VCaP (cell line): ENCODE data around the gene NGDN.

Source experiments
- H3K27ac ChIP-seq: fragments of 450-650 bp; 2 replicates; pipeline ENCODE4 v1.5.1; 2017
- TF ChIP-seq, protein P1 (sequence below): fragments of 450-650 bp; conservative IDR thresholded peaks from 2 replicates; pipeline ENCODE4 v1.5.1; 2017; ENCODE audit warnings: mild to moderate bottlenecking, moderate library complexity

NGDN gene

DNA sequence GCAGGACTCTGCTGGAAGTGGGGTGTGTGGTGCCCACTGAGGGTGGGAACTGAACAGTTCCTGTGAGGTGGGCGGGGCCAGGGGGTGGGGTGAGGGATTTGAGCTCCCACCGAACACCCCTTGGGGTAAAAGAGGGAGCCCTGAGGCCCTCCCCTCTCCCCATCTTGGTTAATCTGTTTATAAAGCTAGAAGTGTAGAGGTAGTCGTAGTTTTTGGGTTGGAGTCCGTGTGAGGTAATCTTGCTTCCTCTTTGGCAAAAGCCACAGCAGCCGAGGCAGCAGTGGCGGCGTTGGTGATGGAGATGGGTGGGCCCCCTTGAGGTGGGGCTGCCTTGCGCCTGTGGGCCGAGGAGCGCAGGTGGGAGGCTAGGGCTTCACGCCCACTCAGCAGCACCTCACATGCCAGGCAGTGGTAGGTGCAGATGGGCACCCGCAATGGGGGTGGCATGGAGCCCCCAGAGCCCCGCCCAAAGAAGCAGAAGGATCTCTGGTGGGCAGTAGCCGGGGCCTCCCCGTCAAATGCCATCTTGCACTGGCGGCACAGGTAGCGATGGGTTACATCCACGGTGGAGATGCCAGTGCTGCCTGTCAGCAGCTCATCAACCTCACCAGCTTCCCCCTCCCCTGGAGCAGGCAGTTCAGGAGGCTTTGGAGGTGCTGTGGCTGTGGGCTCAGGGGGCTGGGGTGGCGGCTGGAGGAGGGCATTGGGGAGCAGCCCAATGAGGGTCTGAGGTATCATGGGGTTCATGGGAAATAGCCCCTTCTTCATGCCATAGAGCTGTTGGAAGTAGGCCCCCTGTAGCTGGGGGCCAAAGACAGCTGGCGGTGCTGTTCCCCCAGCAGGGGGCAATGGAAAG is 52.5 kb downstream of the NGDN start:
- TF ChIP-seq, protein P1, sequence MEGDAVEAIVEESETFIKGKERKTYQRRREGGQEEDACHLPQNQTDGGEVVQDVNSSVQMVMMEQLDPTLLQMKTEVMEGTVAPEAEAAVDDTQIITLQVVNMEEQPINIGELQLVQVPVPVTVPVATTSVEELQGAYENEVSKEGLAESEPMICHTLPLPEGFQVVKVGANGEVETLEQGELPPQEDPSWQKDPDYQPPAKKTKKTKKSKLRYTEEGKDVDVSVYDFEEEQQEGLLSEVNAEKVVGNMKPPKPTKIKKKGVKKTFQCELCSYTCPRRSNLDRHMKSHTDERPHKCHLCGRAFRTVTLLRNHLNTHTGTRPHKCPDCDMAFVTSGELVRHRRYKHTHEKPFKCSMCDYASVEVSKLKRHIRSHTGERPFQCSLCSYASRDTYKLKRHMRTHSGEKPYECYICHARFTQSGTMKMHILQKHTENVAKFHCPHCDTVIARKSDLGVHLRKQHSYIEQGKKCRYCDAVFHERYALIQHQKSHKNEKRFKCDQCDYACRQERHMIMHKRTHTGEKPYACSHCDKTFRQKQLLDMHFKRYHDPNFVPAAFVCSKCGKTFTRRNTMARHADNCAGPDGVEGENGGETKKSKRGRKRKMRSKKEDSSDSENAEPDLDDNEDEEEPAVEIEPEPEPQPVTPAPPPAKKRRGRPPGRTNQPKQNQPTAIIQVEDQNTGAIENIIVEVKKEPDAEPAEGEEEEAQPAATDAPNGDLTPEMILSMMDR = no peak
- H3K27ac ChIP-seq = no peak overlapping the region

DNA sequence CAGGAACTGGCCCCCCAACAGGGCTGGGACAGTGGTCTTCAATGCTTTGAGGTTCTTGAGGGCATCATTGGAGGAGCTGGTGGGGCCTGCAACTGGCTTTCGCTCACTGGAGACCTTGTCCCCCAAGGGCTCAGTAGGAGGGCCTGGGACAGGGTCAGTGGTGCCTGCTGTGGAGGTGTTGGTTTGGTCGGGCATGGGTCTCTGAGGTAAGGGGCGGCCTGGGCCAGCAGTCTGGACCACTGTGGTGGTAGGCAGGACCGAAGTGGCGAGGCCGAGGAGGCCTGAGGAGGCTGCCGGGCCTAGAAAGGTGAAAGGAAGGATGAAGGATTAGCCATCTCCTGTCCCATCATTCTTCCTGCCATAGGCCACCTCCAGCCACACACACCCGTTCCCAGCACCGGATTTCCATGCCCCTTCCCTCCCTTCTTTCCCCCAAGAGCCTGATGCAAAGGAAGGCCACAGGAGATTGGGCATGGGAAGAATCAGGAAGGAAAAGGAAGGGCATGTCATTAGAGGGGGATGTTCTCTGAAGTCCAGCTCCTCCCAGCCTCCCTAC is 53.2 kb downstream of the NGDN start:
- TF ChIP-seq, protein P1 = no peak
- H3K27ac ChIP-seq = no peak overlapping the region

DNA sequence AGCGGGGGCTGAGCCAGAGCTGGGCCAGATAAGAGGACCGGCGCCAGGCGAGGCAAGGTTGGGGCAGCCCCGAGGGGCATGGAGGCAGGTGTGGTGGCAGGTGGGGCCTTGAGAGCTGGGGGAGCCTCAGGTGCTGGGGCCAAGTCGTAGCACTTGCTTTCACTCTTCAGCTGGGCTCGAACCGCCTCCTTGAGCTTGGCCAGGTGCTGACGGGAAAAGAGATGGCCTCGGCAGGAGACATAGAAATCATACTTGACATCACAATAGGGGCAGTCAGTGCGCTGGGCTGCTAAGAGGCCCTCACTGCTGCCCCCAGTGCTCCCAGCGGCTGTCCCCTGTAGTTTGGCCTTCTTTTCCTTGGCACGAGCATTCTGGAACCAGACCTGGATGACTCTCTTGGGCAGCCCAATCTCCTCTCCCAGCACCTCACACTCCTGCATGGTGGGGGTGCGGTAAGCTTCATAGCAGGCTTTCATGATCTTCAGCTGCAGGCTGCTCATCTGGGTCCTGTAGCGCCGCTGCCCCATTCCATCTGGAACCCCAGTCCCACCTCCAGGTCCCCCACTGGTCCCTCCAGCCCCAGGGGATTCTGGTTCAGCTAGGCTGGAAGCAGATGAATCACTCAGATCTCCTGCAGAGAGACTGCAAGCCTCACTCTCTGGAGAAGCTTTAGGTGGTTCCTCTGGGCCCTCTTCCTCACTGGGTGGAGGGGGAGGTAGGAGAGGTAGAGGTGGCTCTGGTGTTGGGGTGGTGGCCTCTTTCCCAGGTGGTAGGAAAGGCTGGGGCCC is 53.9 kb downstream of the NGDN start:
- TF ChIP-seq, protein P1 = no peak

DNA sequence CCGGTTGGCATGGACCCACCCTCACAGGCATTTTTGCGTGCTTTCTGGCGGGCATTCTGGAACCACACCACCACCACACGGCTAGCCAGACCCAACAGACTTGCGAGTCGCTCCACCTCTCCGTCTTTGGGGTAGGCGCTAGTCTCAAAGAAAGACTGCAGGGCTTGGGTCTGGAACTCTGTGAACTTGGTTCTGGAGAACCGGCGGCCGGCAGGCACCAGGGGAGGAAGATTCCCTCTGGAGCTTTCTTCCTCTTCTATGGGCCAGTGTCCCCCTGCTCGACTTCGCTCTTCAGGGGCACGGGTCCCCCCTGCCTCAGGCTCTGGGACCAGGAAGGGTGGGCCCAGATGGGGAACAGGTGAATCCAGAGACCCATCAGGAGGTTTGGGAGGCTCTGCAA is 55.5 kb downstream of the NGDN start:
- H3K27ac ChIP-seq = no peak overlapping the region
- TF ChIP-seq, protein P1 = no peak

More for the DNA sequence above, 53.9 kb downstream of the NGDN start:
- H3K27ac ChIP-seq = no peak overlapping the region

DNA sequence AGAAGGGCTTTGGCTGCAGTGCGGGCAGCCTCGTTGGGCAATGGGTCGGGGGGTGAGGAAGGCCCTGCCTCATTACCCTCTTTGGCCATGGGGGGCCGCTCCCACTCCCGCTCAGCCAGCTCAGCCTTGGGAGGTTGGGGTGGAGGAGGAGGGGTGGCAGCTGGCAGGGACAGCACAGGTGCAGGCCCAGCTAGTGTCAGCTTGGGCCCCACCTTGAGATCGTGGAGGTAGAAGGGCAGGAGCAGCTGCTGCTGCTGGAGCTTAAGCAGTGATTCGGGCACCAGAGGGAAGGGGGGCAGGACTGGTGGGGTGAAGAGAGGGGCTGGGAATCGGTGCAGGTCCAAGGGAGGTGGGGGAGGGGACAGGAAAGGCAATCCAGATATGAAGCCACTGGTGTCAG is 56.1 kb downstream of the NGDN start:
- no peak overlapping the region for H3K27ac ChIP-seq
- TF ChIP-seq, protein P1 = no peak
